RWPE2 (cell line): Measurements from ENCODE around the gene CHMP6.

Experiments
- ATAC-seq: fragments of 200-7000 bp; cut with Tn5 transposase; 3 replicates; pipeline ENCODE4 v1.9.1; 2021; ENCODE audit warnings: low read depth
- DNase-seq: peaks from one replicate; pipeline ENCODE4 v3.0.0-alpha.2; 2020; ENCODE audit warnings: low spot score
- H3K27ac ChIP-seq: fragments of 450-650 bp; 2 replicates; pipeline ENCODE4 v1.5.1; 2017; ENCODE audit warnings: mild to moderate bottlenecking; ENCODE audit not compliant: poor library complexity, severe bottlenecking
- H3K27me3 ChIP-seq: fragments of 250-450 bp; sonication (Bioruptor Pico); 2 replicates; pipeline ENCODE4 v1.5.1; 2021; ENCODE audit warnings: mild to moderate bottlenecking, moderate library complexity; ENCODE audit not compliant: insufficient read depth, poor library complexity, severe bottlenecking
- H3K36me3 ChIP-seq: fragments of 250-450 bp; sonication (Bioruptor Pico); 2 replicates; pipeline ENCODE4 v1.5.1; 2020; ENCODE audit warnings: low read depth, mild to moderate bottlenecking, moderate library complexity
- H3K4me1 ChIP-seq: fragments of 250-450 bp; sonication (Bioruptor Pico); 2 replicates; pipeline ENCODE4 v1.5.1; 2021; ENCODE audit warnings: mild to moderate bottlenecking, moderate library complexity; ENCODE audit not compliant: insufficient read depth, poor library complexity, severe bottlenecking
- H3K4me3 ChIP-seq: fragments of 250-450 bp; sonication (Bioruptor Pico); 2 replicates; pipeline ENCODE4 v1.5.1; 2021; ENCODE audit warnings: mild to moderate bottlenecking, moderate library complexity; ENCODE audit not compliant: severe bottlenecking
- H3K9me3 ChIP-seq: fragments of 250-450 bp; sonication (Bioruptor Pico); 2 replicates; pipeline ENCODE4 v1.5.1; 2021; ENCODE audit warnings: mild to moderate bottlenecking, moderate library complexity; ENCODE audit not compliant: severe bottlenecking
- CTCF ChIP-seq: fragments of 450-650 bp; IDR thresholded peaks from one replicate; pipeline ENCODE4 v1.5.1; 2017; ENCODE audit warnings: mild to moderate bottlenecking, moderate library complexity; ENCODE audit not compliant: poor library complexity, severe bottlenecking

CHMP6 gene

GRCh38 chr17:81026266-81027036 is 34.8 kb downstream of the CHMP6 start:
- no peak for DNase-seq
- Histone ChIP-seq H3K4me1 (no peaks in the 10 kb centered on the region), H3K36me3 (no peaks in the 10 kb centered on the region), H3K9me3 (no peaks in the 10 kb centered on the region), H3K4me3 (no peak overlapping the region), H3K27ac (no peak overlapping the region), H3K27me3 (peaks cover 22% of the 10 kb centered on the region)
- no peak for ATAC-seq
- no peak for TF ChIP-seq CTCF

GRCh38 chr17:81027038-81027437 is 35.4 kb downstream of the CHMP6 start:
- H3K9me3 ChIP-seq: no peaks in the 10 kb centered on the region
- DNase-seq: no peak
- H3K36me3 ChIP-seq: no peaks in the 10 kb centered on the region
- H3K27me3 ChIP-seq: peaks cover 22% of the 10 kb centered on the region
- ATAC-seq: no peak
- no peak overlapping the region for H3K27ac ChIP-seq
- TF ChIP-seq CTCF: no peak
- no peaks in the 10 kb centered on the region for H3K4me1 ChIP-seq
- no peak overlapping the region for H3K4me3 ChIP-seq

- no peak for ATAC-seq
These were observed 36.2 kb downstream of the CHMP6 start for GRCh38 chr17:81027591-81028505.

GRCh38 chr17:81028506-81028858 is 36.8 kb downstream of the CHMP6 start:
- TF ChIP-seq CTCF: no peak
- H3K27ac ChIP-seq: no peak overlapping the region
- no peak overlapping the region for H3K4me3 ChIP-seq
- H3K27me3 ChIP-seq: peaks cover 22% of the 10 kb centered on the region
- no peaks in the 10 kb centered on the region for H3K9me3 ChIP-seq
- ATAC-seq: no peak
- DNase-seq: peak; percentile 61
- H3K36me3 ChIP-seq: no peaks in the 10 kb centered on the region
- H3K4me1 ChIP-seq: no peaks in the 10 kb centered on the region

More at GRCh38 chr17:81027591-81028505, 36.2 kb downstream of the CHMP6 start:
- no peak for TF ChIP-seq CTCF
- Histone ChIP-seq H3K27me3 (peaks cover 22% of the 10 kb centered on the region), H3K27ac (no peak overlapping the region), H3K4me1 (no peaks in the 10 kb centered on the region), H3K36me3 (no peaks in the 10 kb centered on the region), H3K4me3 (no peak overlapping the region), H3K9me3 (no peaks in the 10 kb centered on the region)
- DNase-seq: no peak
